ENCODE results near the gene MSLN.

The MSLN gene

GRCh38 chr16:814974-815373 is 54.4 kb downstream of the MSLN start:
- no peak overlapping the region for H3K4me3 ChIP-seq
- no peak overlapping the region for H3K27ac ChIP-seq
- no peak for DNase-seq (ENCODE audit: low spot score)
- TF ChIP-seq, protein P1, sequence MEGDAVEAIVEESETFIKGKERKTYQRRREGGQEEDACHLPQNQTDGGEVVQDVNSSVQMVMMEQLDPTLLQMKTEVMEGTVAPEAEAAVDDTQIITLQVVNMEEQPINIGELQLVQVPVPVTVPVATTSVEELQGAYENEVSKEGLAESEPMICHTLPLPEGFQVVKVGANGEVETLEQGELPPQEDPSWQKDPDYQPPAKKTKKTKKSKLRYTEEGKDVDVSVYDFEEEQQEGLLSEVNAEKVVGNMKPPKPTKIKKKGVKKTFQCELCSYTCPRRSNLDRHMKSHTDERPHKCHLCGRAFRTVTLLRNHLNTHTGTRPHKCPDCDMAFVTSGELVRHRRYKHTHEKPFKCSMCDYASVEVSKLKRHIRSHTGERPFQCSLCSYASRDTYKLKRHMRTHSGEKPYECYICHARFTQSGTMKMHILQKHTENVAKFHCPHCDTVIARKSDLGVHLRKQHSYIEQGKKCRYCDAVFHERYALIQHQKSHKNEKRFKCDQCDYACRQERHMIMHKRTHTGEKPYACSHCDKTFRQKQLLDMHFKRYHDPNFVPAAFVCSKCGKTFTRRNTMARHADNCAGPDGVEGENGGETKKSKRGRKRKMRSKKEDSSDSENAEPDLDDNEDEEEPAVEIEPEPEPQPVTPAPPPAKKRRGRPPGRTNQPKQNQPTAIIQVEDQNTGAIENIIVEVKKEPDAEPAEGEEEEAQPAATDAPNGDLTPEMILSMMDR (IDR thresholded peaks at IDR 0.05) = no peak

GRCh38 chr16:815861-816260 is 55.3 kb downstream of the MSLN start:
- Histone ChIP-seq H3K27ac (no peak overlapping the region), H3K4me3 (no peak overlapping the region)
- DNase-seq (ENCODE audit: low spot score) = no peak
- TF ChIP-seq, protein P1 (IDR thresholded peaks at IDR 0.05) = no peak

DNA sequence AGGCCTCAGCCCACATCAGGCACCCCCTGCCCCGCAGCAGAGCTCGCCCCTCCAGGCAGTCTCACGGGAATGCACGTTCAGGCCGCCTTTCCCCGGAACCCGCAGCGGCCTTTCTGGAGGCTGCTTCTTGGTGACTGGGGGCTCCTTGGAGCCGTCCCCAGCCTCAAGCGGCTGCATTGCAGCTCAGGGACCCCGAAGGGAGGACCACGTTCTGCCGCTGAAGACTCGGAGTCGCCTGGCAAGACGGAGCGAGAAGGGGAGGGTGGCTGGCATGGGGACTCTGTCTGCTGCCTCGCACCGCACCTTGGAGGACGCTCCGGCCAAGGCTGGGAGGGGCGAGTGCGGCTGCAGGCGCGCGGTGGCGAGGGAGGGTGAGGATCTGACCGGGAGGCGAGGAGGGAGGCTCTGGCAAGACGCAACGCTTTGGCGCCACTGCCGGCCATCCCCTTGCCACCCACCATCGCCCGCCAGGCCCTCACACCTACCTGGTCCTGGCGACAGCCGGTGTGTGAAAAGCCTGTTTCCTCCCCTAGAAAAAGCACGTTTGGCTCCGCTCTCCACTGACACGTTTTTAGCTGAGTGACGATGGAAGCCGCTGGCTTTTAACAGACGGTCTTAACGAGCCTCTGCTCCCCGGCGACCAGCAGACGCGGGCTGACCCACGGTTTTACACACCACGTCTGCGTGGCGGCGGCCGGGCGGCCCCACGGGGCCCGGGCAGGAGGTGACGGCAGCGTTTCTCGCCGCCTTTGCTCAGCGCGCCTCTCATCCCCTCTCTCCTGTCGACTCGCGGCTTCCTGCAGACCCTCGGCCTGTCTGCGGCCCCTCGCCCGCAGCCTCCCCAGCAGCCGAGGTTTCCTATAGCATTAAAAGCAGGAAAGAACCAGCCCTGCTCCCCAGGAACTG is 56.7 kb downstream of the MSLN start:
- DNase-seq (ENCODE audit: low spot score) = no peak
- Histone ChIP-seq H3K4me3 (no peak overlapping the region), H3K27ac (no peak overlapping the region)
- TF ChIP-seq, protein P1 (IDR thresholded peaks at IDR 0.05) = no peak

- no peak overlapping the region for H3K4me3 ChIP-seq
- no peak for DNase-seq (ENCODE audit: low spot score)
- H3K27ac ChIP-seq = no peak overlapping the region
- TF ChIP-seq, protein P1 (IDR thresholded peaks at IDR 0.05) = no peak
Measured at GRCh38 chr16:818132-818531, 57.6 kb downstream of the MSLN start.

Data from coronary artery (tissue), 2 donors.